NCI-H1105 treated with DMSO at 0.1 percent for 48 hours (cell line): ENCODE measurements around the gene FOCAD.

Experiments used
- DNase-seq: peaks from one replicate; lab custom pipeline; 2025; lab: John Stamatoyannopoulos, UW

FOCAD gene

DNA sequence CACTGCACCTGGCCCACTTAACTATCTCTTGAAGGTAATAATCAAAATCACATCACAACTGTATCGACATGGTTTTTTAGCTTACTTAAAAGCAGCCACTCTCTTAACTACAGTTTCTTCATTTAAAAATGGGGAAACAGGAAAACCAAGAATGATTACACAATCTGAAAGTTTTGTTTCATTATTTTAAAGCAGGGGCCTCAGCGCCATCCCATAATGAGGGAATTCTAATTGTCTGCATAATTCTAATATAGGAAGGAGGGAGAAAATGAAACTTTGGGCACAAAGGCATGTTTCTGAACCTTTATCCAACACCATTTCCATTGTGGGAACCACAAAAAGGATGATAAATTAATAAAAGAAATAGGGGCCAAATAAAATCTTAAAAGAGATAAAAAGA is 339.8 kb downstream of the FOCAD start:
- DNase-seq = no peak

- DNase-seq = no peak
Observed at GRCh38 chr9:21027295-21027694, 343.2 kb downstream of the FOCAD start.

DNA sequence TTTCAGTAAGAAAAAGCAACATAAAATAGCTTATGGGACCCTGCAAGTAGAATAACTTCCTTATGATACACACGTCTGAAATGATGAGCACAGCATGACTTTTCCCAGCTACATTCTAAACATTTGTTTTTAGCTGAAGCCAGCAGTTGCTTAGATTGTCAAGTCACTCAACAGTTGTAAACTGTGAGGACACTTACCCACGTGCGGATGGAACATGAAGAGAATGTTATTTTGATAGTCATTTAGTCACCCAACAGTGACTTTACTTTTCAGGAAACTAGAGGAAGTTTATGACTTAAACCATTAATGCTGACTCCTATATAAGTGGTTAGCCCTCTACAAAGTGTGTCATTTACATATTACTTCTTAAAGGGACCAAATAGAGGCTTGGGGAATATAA is 344.4 kb downstream of the FOCAD start:
- DNase-seq = no peak

DNA sequence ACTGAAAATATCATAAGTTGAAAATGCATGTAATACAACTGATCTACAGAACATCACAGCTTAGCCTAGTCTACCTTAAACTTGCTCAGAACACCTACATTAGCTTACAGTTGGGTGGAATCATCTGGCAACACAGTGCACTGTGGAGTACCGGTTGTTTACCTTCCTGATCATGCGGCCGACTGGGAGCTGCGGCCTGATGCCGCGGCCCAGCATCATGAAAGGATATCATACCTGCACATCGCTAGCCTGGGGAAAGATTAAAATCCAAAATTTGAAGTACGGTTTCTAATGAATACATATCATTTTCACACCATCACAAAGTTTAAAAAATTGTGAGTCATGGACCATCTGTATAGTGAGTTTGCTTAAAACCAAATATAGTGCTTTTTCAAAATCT is 345.6 kb downstream of the FOCAD start:
- no peak for DNase-seq

- no peak for DNase-seq
Observed at GRCh38 chr9:21030389-21031035, 346.5 kb downstream of the FOCAD start.

- no peak for DNase-seq
Observed at GRCh38 chr9:21031091-21031807, 347.2 kb downstream of the FOCAD start, which contains the start of gene HACD4. HACD4 (minus strand) TSS chr9:21031640; CDS start chr9:21031590, 50 bp downstream.

DNA sequence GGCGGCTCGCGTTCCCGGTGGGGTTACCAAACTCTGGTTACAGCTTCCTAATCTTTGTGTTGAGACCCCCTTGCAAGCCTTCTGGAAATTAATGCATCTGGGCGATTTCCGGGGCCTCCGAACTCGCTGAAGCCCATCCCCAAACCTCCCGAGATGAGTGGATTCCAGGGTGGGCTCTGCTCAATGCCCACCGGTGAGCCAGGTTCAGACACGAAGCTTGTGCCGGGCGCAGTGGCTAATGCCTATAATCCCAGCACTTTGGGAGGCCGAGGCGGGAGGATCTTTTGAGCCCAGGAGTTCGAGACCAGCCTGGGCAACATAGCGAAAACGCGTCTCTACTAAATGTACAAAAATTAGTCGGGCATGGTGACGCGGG is 347.7 kb downstream of the FOCAD start:
- no peak for DNase-seq

GRCh38 chr9:21037278-21037677 is 353.2 kb downstream of the FOCAD start:
- DNase-seq = no peak

GRCh38 chr9:21039302-21039701 is 355.2 kb downstream of the FOCAD start:
- no peak for DNase-seq

DNA sequence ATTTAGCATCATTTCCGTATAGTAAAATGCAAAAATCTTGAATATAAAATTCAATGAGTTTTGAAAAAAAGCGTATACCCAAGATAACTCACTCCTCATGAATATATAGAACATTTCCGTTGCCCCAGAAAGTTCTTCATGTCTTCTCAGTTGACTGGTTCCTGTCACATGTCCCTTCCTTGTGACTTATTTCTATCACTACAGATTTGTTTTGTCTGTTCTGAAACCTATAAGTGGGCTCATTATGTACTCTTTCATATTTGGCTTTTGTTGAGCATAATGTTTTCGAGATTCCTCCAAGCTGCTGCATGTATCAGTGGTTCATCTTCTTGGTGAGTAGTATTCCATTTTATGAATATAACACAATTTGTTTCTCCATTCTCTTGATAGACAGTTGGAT is 358.4 kb downstream of the FOCAD start:
- no peak for DNase-seq

- no peak for DNase-seq
Observed at GRCh38 chr9:21043841-21044240, 359.8 kb downstream of the FOCAD start.
